OCI-LY7 (cell line): ENCODE measurements around the gene TRMU. TPM values are rescaled to one million over a fixed set of nuclear protein-coding genes. Genes with fewer than 3 reads are reported as not detected.

ENCODE experiments used
- BruUV-seq: library from RNA; stranded (reverse); fragments of 400-500 nt; replicated peaks from 2 replicates; lab custom pipeline; 2021; lab: Mats Ljungman, UMichigan
- CTCF ChIA-PET: fragments of 300-600 bp; sonication (Branson Sonifier 250); formaldehyde crosslinking; loops from one replicate; lab custom pipeline; 2022; ENCODE audit warnings: antibody characterized with exemption; ENCODE audit not compliant: unreplicated experiment; lab: Charles Lee
- POLR2A ChIA-PET: fragments of 300-600 bp; sonication (Branson Sonifier 250); formaldehyde crosslinking; loops from one replicate; lab custom pipeline; 2022; ENCODE audit warnings: antibody characterized with exemption; lab: Charles Lee
- DNase-seq: peaks from one replicate; pipeline ENCODE4 v3.0.0-alpha.2; 2015; ENCODE audit warnings: low spot score
- H2AFZ ChIP-seq: fragments of 200-600 bp; sonication (generic), shearing (Covaris generic); 2 replicates; pipeline ENCODE4 v1.6.1; 2014; ENCODE audit warnings: mild to moderate bottlenecking, antibody characterized with exemption, low read length, moderate library complexity
- H3K27ac ChIP-seq: fragments of 200-600 bp; sonication (generic); 2 replicates; pipeline ENCODE4 v1.5.1; 2014; ENCODE audit warnings: mixed run types, low read depth, mild to moderate bottlenecking, moderate library complexity, low read length, inconsistent platforms; ENCODE audit not compliant: poor library complexity, severe bottlenecking
- H3K36me3 ChIP-seq: fragments of 200-600 bp; sonication (generic); 2 replicates; pipeline ENCODE4 v1.6.1; 2014; ENCODE audit warnings: mild to moderate bottlenecking, antibody characterized with exemption, low read length, moderate library complexity, mixed read lengths; ENCODE audit not compliant: insufficient read depth
- H3K4me1 ChIP-seq: fragments of 200-600 bp; sonication (generic); 2 replicates; pipeline ENCODE4 v1.5.1; 2014; ENCODE audit warnings: mild to moderate bottlenecking, low read length; ENCODE audit not compliant: insufficient read depth, poor library complexity, severe bottlenecking
- H3K4me2 ChIP-seq: fragments of 200-600 bp; sonication (generic); 2 replicates; pipeline ENCODE4 v1.6.1; 2014; ENCODE audit warnings: mild to moderate bottlenecking, low read length
- H3K4me3 ChIP-seq: fragments of 200-600 bp; sonication (generic); 2 replicates; pipeline ENCODE4 v1.5.1; 2014; ENCODE audit warnings: mild to moderate bottlenecking, low read depth, low read length; ENCODE audit not compliant: poor library complexity, severe bottlenecking
- H3K79me2 ChIP-seq: fragments of 200-600 bp; sonication (generic); 2 replicates; pipeline ENCODE4 v1.6.1; 2016; ENCODE audit warnings: low read depth, mild to moderate bottlenecking, low read length, moderate library complexity, mixed read lengths; ENCODE audit not compliant: insufficient read depth
- H3K9me2 ChIP-seq: fragments of 200-600 bp; sonication (generic); 2 replicates; pipeline ENCODE4 v1.6.1; 2016; ENCODE audit warnings: mild to moderate bottlenecking, low read length, mixed read lengths; ENCODE audit not compliant: insufficient read depth
- H3K9me3 ChIP-seq: fragments of 200-600 bp; sonication (generic); 2 replicates; pipeline ENCODE4 v1.6.1; 2014; ENCODE audit warnings: mild to moderate bottlenecking, mixed run types, low read length, mixed read lengths
- H4K20me1 ChIP-seq: fragments of 200-600 bp; sonication (generic); 2 replicates; pipeline ENCODE4 v1.6.1; 2014; ENCODE audit warnings: mild to moderate bottlenecking, antibody characterized with exemption, low read length, moderate library complexity, mixed read lengths; ENCODE audit not compliant: insufficient read depth
- CTCF ChIP-seq: fragments of 200-600 bp; sonication (generic); conservative IDR thresholded peaks from 2 replicates; pipeline ENCODE4 v1.5.1; 2014; ENCODE audit warnings: mild to moderate bottlenecking, antibody characterized with exemption, low read length, moderate library complexity, mixed read lengths
- EZH2phosphoT487 ChIP-seq: fragments of 200-600 bp; sonication (generic); IDR thresholded peaks from 2 replicates; pipeline ENCODE4 v1.6.1; 2018; ENCODE audit warnings: low read depth, borderline replicate concordance, mild to moderate bottlenecking, mixed run types, antibody characterized with exemption, low read length, moderate library complexity, mixed read lengths
- intact Hi-C: fragments of 100-400 bp; cut with micrococcal nuclease; formaldehyde crosslinking; loops from one replicate; pipeline ENCODE4 v1.10.0; 2022; ENCODE audit not compliant: unreplicated experiment
- total RNA-seq, 2 experiments: library from RNA; depleted of rRNA in 1 of 2; stranded (reverse); fragments of >200 nt in 1 of 2; shearing (Covaris generic) in 1 of 2; gene quantifications; 2 replicates each; pipeline ENCODE4 v1.2.3, GENCODE V29; 2014 to 2022

Gene TRMU
- total RNA-seq, 2 experiments from 2014 or later, result 88.2 to 121 TPM

GRCh38 chr22:46362934-46363515 is 27.5 kb downstream of the TRMU start:
- no peak for DNase-seq
- POLR2A ChIA-PET, result no interaction called here
- Histone ChIP-seq H3K27ac (peak overlapping the region; percentile 28), H3K4me2 (peak overlapping the region; percentile 30; the same call in 1 of the 2 replicates), H3K4me1 (peaks cover 30% of the 10 kb centered on the region), H4K20me1 (no peaks in the 10 kb centered on the region), H3K9me3 (no peaks in the 10 kb centered on the region), H3K36me3 (peaks cover 3% of the 10 kb centered on the region; the same call in 1 of the 2 replicates), H3K4me3 (no peak overlapping the region), H2AFZ (no peak overlapping the region), H3K79me2 (no peaks in the 10 kb centered on the region), H3K9me2 (no peaks in the 10 kb centered on the region)
- BruUV-seq, result no TSS peak
- TF ChIP-seq CTCF, result no peak
- TF ChIP-seq EZH2phosphoT487, result no peak
- CTCF ChIA-PET, result no interaction called here
- intact Hi-C loops, result no loop called here

- ChIA-PET POLR2A (no interaction called here), CTCF (no interaction called here)
- no TSS peak for BruUV-seq
- H3K9me2 ChIP-seq, result no peaks in the 10 kb centered on the region
- H3K79me2 ChIP-seq, result no peaks in the 10 kb centered on the region
- H3K27ac ChIP-seq, result no peak overlapping the region
- intact Hi-C loops, result no loop called here
- no peak overlapping the region for H3K4me2 ChIP-seq
- DNase-seq, result no peak
- peaks cover 30% of the 10 kb centered on the region for H3K4me1 ChIP-seq
- H3K36me3 ChIP-seq, result peaks cover 3% of the 10 kb centered on the region; the same call in 1 of the 2 replicates
- no peak overlapping the region for H2AFZ ChIP-seq
- no peaks in the 10 kb centered on the region for H4K20me1 ChIP-seq
- H3K9me3 ChIP-seq, result no peaks in the 10 kb centered on the region
- TF ChIP-seq EZH2phosphoT487, result no peak
- no peak for TF ChIP-seq CTCF
- no peak overlapping the region for H3K4me3 ChIP-seq
Measured at GRCh38 chr22:46363611-46364321, 28.3 kb downstream of the TRMU start.
